Inferior parietal cortex (tissue), 1 donor: ENCODE data around the gene TRIM41.
"Not testable (repeated sequence)": the region's sequence is repeated elsewhere in the genome, so short reads cannot be mapped to it uniquely, and the experiment has no call there.

ENCODE experiments used
- DNase-seq: peaks from one replicate; pipeline ENCODE4 v3.0.0-alpha.2; 2016; ENCODE audit errors: extremely low spot score

TRIM41 gene

DNA sequence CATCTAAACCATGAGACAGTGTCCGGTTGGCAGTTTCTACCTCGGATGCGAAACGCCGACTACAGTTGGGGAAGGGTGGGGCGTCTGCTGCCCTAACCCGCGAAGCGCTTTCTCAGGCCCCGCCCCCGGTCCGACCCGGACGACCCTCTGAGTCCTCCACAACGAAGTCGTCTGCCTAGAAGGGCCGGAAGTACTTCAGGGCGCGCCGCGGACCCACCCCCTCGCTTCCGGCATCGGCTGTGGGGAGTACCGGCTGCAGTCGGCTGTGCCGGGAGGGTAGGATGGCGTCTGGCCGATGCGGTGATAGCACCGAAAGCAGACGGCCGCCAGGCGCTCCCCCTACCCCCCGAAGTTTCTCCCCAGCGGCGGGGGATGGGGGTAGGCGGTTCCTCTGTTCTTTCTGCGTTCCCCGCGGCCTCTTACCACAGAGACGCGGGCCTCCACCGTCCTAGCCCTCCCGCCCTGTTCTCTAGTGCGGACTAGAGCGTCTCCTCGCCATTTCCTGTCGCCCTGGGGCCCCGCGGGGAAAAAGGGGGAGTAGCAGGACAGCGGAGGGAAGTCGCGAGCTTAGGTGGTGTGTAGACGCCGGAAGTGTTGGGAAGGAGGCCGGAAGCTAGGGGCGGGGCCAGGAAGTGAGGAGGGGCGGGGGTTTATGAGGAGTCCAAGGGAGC, at the start of gene TRIM41:
Gene TRIM41 (plus strand): TSS at position 224 of the 671 bp plus-strand sequence. CDS start 719 bp downstream, outside the sequence.
- peak; percentile 97 for DNase-seq

DNA sequence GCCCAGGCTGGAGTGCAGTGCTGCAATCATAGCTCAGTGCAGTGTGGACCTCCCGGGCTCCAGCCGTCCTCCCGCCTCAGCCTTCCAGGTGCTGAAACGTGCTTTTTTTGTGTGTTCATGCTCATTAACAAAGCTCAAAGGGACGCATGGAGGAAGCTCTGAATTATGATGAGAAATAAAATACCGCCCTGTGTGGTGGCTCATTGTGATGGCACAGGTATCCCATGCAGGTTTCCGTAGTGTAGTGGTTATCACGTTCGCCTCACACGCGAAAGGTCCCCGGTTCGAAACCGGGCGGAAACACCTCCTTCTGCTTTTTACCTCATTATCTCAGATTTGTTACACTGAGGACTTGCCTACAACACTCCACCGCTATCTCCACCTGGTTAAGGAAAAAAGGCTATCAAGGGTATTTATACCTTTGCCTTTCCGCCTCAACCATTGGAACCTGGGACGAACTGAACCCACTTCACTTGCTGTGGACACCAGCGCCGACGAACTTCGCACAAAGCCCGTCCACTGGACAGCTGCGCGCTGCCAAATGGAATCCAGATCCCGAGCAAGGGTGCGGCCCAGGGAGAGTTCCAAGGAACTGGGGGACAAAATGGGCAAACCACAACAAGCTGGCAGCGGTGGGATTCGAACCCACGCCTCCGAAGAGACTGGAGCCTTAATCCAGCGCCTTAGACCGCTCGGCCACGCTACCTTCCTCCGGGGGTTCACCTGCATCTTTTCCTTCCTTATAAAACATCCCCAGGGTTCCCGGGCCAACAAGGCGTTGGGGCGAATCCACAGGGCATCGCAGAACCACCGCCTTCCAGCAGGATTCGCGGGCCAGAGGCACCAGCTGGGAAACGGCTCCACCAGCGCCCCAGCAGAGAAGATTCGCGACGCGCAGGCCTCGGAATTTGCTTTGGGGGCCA, 49.4 kb upstream of the TRIM41 start:
- DNase-seq = no peak

DNA sequence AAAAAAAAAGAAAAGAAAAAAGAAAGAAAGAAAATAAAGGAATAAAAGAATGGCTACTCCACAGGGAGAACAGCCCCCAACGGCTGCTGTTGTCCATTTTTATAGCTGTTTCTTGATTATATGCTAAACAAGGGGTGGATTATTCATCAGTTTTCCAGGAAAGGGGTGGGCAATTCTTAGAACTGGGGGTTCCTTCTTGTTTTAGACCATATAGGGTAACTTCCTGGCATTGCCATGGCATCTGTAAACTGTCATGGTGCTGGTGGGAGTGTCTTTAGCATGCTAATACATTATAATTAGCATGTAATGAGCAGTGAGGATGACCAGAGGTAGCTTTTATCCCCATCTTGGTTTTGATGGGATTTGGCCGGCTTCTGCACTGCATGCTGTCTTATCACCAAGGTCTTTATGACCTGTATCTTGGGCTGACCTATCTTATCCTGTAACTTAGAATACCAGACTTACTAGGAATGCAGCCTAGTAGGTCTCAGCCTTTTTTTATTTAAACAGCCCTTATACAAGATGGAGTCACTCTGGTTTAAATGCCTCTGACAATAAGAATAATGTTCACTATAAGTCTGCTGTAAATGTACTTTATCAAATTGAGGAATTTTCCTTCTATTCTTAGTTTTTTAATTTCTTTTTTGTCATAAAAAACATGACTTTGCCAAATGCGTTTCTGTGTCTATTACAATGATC, 46.7 kb upstream of the TRIM41 start:
- DNase-seq = no peak

DNA sequence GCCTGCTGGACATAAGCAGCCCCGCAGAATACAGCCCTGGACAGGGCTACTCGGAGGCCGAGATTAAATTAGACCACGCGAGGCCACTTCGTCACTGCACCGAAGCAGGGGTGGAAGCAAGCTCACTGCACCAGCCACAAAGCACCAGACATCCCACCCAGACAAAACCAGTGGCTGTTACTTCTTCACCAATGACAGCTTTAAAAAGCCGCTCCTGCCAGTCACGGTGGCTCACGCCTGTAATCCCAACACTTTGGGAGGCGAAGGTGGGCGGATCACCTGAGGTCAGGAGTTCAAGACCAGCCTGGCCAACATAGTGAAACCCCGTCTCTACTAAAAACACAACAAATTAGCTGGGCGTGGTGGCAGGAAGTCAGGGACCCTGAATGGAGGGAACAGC, 45.5 kb upstream of the TRIM41 start:
- not testable (repeated sequence) for DNase-seq

DNA sequence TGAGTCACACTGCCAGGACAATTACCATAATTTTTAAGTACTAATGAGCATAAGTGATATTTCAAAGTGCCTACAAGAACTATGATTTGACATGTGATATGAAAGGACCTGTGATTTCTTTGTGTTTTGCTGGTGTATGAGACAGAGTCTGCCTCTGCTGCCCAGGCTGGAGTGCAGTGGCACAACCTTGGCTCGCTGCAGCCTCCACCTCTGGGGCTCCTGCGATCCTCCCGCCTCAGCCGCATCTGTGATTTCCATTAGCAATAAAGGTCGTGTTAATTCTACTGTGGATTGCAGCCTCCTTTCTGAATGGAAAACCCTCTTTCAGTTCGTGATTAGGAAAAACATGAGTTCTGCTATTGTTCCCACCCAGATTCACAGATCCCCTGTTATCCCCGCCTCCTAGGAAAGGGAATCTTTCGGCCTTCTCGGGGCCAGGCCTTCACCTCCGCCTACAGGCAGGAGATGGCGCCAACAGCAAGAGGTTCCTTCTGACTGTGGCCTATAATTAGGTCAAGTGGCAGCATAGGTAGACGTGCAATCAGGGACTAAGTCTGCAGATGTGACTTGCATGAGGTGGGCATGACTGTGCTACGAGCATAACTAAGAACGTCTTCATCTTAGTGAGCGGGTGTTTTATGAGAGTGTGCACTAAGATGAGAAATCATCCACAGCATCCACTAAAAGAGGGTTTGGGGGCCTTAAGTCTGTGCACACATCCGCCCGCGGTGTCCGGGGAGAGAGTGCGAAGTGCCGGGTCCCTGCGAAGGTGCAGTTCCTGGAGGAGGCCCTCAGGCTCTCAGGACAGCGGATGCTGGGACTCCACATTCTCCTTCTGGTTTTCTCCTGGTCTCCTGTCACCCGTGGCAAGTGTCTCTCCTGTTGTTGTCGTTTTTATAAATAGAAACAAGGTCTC, 41.2 kb upstream of the TRIM41 start:
- no peak for DNase-seq

DNA sequence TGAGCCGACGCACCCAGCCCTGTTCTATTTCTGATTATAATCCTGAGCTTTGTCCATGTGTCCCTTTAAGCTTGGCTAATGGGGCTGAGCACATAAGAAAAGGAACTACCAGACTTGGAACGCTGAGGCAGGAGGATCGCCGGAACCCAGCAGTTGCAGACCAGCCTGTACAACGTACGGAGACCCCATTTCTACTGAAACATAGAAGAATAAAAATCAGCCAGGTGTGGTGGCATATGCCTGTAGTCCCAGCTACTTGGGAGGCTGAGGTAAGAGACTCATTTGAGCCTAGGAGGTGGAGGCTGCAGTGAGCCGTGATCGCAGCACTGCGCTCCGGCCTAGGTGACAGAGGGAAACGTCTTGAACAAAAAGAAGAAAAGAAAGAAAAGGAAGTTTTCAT, 40.4 kb upstream of the TRIM41 start:
- no peak for DNase-seq

DNA sequence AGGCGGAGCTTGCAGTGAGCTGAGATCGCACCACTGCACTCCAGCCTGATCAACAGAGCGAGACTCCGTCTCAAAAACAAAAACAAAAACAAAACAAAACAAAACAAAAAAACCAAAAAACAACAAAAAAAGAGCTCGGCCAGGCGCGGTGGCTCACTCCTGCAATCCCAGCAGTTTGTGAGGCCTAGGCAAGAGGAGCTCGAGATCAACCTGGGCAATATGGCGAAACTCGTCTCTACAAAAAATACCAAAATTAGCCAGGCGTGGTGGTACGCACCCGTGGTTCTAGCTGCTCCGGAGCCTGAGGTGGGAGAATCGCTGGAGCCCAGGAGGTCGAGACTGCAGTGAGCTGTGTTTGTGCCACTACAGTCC, 38.2 kb upstream of the TRIM41 start:
- no peak for DNase-seq

DNA sequence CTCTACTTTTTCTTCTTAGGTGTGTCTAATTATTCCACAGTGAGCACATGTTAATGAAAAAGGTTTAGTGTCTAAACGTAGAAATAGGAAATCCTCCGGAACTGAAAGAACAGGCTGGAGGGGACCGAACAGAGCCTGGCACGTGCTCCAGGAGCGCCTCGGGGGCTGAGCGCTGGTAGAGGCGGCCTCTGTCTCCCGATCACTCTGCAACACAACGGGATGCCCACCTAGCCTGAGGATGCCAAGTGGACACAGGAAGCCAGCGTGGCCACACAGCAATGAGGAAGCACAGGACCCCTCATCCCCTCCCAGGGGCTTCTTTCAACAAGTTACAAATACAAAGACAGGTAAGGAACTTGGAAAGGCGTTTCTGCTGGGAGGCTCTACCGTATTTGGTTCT, 37.5 kb upstream of the TRIM41 start:
- no peak for DNase-seq

DNA sequence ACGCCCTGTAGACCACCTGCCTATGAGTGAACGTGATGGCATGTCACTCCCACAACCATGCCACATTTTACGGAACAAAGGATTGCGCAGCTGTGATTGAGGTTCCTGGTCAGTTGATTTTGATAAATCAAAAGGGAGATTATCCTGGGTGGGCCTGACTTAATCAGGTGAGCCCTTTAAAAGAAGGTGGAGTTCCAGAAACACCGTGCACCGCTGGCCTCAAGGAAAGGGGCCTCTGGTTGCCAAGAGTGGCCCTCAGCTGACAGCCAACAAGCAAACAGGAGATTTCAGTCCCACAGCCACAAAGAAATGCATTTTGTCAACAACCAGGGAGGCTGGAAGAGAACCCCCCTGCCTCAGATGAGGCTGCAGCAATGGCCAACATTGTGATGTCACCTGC, 37.1 kb upstream of the TRIM41 start:
- no peak for DNase-seq

DNA sequence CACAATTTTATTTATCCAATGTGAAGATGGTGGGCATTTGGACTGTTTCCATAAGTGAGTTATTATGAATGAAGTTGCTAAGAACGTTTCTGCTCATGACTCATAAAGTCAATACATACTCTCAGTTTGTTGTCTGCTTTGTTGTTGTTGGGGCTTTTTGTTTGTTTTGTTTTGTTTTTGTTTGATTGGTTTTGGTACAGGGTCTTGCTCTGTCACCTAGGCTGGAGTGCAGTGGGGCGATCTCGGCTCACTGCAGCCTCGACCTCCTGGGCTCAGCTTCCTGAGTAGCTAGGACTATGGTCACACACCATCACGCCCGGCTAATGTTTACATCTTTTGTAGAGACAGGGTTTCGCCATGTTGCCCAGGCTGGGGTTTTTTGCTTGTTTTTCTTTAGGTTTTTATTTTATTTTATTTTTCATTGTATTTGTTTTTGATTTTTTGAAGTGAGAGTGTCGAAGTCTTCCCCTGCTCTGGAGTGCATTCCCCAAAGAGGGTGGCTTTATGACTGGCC, 36.0 kb upstream of the TRIM41 start:
- DNase-seq = no peak

DNA sequence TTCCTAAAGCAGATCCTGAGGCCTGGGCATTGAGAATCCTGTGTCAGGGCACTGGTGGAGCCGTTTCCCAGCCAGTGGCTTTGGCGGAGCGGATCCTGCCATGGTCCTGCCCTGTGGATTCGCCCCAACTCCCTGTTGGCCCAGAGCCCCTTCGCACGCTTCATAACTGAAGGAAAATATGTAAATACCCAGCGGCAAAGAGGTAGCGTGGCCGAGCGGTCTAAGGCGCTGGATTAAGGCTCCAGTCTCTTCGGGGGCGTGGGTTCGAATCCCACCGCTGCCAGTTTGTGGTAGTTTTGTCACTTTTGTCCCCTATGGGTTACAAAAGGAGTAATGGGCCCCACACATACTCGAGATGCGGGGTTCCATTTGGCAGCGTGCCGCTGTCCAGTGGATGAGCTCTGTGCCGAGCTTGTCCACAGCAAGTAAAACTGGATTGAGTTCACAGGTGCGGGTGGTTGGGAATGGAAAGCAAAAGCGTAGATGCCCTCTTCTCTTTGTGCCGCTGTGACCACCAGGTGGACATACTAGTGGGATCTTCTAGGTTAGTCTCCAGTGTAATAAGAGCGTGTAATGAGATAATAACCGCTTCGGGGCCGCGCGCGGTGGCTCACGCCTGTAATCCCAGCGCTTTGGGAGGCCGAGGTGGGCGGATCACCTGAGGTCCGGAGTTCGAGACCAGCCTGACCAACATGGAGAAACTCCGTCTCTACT, 35.4 kb upstream of the TRIM41 start:
- DNase-seq = peak; percentile 75

DNA sequence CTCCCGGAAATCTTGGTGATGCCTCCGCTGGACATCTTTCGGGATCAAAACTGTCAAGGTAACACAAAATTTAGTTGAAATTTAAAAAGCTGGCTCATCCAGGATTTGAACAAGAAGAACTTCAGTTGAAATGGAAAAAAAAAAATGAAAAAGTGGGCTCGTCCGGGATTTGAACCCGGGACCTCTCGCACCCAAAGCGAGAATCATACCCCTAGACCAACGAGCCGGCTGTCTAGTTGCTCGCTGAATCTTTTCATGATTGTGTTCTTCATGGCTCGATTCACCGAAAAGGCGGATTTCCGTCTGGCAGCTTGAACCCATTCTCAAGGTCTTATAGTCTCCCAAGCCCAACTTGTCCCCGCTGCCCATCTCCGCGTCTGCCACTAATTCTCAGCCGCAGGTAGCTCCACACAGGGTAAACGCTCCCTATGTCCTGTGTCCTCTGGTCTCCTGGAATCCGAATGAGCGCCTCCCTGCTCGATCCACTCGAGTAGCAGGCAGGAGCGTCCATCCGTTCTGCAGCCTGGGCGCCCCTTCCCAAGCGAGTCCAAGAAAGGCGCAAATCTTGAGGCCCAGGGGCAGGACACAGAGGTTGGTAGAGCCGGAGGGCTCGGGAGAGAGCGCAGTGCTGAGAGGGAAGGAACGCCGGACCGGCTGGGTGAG, 34.2 kb upstream of the TRIM41 start:
- DNase-seq = peak; percentile 94

DNA sequence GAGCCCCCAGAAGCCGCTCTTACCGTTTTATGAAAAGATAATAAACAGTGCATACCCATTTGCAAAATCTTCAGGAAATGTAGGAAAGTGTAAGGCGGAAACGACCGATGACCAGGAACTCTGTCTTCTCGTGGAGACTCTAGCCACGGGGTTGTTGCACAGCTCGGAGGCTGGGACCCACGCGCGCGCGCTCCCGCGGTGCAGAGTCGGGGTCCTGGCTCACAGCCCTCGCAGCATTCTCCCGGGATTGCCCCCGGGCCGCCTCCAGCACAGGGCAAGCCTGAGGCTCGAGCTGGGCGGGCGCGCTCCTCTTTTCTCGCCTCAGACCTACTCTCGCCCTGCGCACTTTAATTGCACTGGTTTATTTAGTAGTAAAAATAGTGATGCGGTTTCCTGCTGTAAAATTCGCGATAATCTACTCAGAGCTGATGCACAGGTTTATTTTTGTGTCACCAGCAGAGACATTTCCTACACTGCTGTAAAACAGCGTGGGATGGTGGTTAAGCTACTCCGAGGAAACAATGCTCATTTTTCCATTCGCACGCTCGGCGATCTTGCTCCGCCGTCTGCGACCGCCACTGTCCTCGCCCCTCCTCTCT, 33.6 kb upstream of the TRIM41 start:
- DNase-seq = no peak

DNA sequence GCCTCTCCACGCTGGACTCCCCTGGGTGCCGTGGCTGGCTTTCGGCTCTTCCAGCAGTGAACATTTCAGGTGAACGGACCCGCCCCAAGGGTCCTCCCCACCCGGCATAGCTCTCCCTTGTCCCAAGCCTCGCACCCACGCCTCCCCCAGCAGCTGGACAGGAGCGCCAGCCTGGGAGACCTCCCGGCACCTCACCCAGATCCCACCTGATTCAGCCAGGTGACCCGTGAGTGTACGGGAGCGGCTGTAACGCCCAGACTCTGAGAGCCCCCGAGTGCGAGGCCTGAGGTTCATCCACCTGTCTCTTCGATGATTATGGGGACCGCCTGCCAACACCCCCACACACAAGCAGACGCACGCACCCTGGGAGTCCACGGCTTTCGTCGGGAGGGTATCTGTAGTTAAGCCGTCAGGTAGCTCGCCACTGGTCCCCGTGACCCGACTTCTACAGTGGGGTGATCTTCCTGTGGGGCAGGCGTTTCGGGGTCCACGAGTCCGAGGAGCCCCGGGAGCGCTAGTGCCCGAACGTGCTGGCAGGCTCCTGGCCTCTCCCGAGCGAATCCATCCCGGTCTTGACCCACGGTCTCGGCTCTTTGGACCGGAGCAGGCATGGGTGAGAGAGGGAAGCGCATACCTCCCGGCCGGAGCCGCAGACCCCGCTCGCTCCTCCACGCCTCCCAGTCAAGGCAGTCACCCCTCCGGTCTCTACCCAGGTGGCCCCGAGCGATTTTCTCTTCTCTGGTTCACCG, 32.9 kb upstream of the TRIM41 start:
- no peak for DNase-seq

DNA sequence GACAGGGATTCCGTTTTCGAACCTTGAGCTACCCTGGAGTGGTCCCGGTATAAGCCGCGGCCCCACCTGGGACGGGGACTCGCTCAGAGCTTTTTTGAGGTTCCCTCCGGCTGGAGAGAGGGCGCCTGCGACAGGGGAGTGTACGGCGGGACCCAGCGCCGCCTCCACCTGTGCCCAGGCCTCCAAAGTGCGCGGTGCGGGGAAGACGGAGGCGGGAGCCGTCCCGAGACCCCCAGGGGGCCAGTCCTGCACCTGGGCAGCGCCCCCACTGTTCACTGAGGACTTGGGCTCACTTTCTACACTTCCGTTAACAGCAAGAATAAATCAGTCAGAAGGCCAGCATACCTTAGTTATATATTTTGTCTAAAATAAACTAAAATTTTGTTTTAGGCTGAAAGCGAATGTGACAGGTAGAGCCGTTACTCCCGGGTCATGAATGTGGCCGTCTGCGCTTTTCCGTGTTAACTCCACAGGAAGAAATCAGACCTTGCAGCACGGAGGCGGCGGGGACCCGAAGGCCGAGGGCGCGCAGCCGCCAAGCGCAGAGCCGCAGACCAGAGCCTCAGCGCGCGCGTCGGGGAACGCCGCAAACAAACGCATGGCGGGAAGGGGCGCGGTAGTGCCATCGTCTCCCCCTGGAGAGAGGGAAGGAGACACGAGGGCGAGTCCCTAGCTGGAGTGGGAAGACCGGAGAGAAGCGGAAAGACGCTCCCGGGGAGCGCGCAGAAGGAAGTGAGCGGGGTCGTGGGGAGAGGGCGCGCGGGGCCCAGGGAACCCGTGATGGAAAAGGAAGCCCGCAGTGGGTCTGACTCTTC, 32.2 kb upstream of the TRIM41 start:
- no peak for DNase-seq

DNA sequence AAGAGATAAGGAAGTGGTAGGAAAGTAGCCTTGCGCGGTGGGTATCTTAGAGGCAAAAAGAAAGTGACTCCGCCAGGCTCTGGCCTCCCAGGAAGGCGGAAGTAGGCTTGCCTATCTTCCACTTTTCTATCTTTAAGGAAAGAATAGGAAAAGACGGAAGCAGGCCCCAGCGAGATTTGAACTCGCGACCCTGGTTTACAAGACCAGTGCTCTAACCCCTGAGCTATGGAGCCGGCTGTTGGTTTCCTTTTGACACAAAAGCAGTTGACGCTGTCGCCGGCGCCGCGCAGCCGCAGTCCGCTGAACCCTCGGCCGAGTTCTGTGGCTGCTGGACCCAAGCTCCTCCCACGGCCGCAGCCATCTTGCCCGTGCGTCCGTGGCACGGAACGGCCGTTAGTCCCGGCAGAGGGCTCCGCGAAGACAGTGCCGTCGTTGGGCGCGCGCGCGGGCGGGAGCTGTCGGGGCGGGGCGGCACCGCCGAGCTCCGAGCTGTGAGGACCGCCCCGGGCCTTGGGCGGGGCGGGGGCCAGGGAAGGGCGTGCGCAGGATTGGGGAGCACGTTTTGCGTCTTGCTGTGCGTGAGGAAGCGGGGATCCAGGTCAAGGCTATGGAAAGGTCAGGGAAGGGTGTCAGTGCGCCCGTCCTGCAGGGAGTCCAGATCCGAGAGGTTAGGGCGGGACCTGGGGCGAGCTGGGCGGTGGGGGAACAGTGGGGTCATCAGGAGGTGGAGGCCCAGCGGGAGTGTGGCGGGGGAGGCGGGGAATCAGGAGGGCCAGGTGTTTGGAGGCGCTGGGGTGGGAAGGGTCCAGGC, 31.4 kb upstream of the TRIM41 start:
- DNase-seq = peak; percentile 94
